HUDEP-2 (cell line): ENCODE results near the gene PACC1.

Experiments used
- DNase-seq, 76 experiments: peaks; one replicate each; lab custom pipeline; 2025; ENCODE audit not compliant: unreplicated experiment in 76 of 76; lab: John Stamatoyannopoulos, UW

Gene PACC1

DNA sequence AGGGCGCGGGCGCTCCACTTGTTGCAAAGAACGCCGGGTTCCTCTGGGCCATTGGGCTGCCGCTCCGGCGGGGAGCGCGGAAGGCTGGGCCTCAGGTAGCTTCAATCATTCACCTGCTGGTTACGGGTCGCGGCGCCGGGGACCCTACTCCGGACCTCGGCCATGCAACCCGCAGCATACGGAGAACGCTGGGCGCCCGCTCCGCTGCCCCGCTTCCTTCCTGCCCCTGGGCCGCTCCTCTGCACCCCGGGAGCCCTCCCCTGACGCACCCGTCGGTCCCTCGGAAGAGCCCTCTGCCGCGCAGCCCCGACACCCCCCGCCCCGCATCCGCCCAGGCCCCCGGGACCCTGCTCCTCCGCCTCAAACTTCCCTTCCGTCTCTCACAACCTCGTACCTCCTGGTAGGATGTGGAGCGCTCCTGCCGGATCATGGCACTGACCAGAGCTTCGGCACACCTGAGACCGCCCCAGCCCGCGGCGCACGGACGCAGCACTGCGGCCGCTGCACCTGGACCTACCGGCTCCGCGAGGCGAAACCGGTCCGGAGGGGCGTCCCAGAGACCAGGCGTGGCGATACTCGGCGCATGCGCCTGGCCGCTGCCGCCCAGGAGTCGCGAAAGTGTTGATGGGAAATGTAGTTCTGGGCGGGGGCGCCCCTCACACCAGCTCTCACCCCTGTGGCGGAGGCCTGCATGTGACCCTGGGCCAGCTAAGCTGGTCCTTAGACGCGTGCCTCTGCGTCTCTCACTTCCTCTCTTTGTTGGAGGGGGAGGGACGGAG lies at the start of gene PACC1:
Gene PACC1, minus strand, starts transcription at position 559 of the 779 bp plus-strand sequence. Its CDS starts 129 bp downstream, at position 430.
- peak in 75 of 76 experiments; percentile 37 to 93 (median 80) for DNase-seq

DNA sequence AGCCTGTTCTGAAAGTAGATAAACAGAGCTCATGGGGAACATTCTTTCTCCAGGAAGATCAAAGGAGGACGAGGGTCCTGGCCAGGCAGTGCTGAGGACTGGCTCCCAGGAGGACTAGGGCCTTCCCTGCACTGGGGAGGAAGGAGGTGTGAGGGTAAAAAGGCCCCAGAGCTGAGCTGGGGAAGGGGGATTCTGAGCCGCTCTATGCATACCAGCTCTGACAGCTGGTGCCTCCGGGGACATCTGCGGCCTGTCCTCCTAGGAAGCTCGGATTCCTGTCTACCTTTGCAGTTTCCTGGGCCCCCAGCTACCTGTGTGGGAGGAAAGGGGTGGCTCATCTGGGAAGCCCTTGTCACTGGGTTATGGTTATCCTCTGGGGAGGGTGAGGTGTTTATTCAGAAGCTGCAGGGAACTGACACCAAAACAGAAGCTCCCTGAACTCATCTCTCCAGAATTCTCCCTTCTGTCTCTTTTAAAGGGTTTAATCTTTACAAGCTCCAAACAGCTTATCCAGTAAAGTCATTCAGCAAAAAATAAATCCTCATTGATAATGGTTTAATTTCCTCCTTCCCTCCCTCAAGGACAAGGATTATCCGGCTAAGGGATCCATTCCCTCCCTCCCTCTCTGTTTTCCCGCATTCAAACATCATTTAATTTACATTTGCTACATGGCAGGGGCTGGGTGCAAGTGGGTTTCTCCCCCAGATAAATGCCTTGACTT lies 49.0 kb upstream of the PACC1 start:
- no peak for DNase-seq

DNA sequence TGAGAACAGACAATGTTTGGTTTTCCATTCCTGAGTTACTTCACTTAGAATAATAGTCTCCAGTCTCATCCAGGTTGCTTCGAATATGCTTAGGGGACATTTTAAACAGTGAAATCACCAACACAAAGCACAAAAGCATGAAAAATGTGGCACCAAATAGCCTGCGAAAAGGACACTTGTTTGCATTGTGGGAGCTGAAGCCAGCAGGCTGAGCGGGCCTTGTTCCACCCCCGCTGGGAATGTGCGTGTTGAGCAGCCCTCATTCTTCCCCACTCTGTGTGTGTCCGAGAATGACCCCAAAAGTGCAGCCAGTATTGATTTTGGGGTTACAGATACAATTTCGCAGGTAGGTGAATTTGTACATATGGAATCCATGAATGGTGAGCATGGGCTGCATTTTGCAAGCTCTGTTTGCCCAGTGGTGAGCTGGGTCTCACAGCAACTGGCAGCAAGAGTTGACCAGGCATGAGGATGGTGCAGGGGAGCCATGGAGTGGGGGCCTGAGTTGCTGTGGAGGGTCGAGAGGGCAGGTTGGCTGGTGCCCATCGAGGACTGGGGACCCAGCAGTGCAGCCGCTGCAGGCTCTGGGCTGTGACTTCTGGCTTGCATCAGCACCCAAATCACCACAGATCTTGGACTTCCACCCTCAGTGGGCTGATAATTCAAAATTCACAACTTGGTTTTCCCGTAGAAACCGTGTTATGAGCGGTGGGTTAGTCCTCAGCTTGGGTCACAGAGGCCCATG lies 47.4 kb upstream of the PACC1 start:
- no peak for DNase-seq

DNA sequence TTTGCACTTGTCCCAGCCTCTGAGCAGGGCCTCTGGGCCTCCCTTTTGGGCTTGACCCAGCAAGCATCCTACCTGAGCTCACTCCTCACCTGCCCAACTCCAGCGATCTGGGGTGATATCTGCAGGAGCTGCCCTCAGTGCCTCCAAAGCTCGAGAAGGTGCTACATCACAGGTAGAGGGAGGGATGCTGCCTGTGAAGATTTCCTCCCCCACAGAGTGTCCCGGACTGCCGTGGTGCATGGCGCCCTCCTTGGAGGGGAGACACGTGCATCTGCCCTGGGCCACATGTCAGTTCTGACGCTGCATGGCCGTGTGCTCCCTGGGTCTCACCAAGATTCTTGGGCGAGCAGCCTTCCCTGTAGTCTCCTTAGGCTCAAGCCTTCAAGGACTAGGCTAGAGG lies 45.7 kb upstream of the PACC1 start:
- DNase-seq, result no peak

DNA sequence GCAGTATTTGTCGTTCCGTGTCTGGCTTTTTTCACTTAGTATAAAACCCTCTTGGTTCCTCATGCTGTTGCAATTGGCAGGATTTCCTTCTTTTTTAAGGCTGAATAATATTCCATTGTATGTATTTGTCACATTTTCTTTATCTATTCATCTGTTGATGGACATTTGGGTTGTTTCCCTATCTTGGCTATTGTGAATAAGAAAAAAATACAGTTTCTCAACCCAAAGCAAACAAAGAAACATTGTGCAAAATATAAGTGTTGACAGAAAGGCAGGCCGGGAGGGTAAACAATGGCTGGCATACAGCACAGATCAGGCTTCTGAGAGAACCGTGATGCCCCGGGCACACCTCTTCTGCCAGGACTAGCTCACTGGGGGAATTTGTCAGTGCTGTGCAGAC lies 45.0 kb upstream of the PACC1 start:
- DNase-seq, result no peak

DNA sequence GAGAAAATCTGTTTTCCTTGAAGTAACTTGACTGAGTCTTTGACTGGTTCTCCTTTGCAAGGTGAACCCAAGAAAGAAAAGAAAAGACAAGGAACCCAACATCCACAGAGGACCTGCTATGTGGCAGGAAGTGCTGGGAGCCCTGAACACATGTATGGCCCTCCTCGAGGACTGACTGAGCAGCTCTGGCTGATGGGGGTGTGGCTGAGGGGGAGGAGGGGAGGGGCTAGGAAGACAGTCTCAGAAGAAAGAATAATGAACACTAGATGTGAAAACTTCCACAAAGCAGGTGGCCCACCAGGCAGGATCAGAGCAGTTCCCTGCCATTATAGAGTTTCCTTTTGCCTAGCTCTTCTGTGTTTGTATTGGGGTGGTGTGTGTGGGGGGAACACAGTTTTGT lies 44.1 kb upstream of the PACC1 start:
- DNase-seq, result peak in 5 of 76 experiments; percentile 9 to 20 (median 14)

DNA sequence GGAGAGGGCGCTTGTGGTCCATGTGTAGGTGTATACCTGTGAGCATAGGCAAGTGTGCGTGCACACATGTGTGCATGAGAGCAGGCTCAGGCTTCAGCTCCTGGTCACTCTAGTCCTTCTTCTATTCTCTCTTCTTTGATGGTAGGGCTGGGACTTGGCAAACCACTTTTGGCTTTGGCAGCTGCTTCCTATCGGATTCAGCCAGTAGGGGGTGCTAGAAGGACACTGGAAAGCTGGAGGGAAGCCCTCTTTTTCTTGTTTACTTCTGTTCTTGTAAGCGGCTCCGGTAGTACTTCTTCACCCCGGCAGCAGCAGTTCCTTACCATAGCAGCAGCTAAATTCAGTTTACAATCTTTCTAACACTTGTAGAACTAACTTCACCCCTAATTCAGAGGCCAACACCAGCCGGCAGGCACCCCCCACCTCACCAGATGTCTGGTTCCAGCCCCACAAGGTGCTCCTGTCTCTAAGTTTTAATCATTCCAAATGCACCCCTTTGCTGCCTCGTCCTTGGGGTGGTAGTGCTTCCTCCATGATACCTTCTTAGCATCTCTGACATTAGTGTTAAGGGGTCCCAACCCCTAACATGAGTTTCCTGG lies 43.2 kb upstream of the PACC1 start:
- DNase-seq, result peak in 48 of 76 experiments; percentile 3 to 77 (median 28)

DNA sequence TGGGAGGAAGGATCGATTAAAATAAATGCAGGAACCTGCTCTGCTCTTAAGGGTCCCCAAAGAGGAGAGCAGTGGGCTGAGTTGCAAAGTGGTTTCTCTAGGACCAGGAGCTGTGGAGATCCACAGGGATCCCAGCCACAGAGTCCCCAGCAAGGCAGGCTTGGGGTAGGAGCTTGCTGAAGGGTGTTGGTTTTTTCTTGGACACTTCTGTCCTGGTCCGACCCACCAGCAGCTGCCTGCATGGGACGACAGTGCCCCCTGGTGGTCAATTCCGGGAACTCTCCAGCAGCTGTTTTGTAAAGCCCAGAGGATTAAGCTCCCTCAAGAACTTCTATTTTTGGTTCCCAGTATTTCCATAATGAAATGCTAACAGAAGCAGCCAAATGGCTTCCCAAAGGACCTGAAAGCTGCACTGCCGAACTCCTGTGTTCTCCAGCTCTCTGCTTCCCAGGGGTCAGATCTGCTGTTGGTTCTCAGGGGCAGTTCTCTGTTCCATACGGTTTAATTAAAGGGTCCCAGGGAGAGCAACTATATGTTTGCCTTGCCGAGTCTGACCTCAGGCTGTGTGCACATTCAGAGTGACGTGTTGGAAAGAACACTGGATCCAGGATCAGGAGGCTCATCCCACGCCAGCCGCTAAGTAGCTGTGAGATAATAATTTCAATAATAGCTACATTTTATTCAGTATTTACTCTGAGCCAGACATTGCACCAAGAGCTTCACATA lies 41.3 kb upstream of the PACC1 start:
- DNase-seq, result peak in 68 of 76 experiments; percentile 10 to 84 (median 62)

DNA sequence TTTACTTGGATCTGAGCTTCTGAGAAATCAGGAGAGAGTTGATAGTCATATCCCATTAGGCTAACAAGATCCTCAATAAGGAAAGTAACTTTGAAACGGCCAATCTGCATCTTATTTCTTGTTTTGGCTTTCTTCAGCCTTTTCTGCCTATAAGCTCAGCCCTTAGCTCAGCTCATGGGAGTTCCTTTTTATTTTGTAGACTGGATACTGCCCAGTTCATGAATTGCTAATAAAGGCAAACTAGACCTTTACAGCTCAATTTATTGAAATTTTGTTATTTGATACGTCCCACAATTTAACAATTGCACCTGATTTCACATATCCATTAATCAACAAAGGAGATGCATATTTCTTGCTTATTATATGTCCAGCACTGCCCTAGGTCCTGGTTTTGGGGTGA lies 40.7 kb upstream of the PACC1 start:
- no peak for DNase-seq

DNA sequence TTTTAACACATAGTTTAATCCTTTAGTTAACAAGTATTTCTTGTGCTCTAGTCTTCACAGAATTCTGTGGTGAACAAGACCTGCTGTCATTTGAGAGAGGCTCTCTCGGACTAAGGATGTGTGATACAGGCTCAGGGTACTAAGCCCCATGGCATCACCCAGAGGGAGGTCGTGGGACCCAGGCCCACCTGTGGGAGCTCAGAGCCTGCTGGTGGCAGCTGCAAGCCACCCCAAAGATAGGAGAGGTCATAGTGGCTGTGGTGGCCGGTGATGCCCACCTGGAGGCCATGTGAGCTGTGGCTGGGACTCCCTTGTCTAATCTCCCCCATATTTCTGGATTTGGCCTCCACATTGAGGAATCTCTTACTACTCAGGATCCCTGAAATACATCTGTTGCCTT lies 40.1 kb upstream of the PACC1 start:
- DNase-seq, result no peak

DNA sequence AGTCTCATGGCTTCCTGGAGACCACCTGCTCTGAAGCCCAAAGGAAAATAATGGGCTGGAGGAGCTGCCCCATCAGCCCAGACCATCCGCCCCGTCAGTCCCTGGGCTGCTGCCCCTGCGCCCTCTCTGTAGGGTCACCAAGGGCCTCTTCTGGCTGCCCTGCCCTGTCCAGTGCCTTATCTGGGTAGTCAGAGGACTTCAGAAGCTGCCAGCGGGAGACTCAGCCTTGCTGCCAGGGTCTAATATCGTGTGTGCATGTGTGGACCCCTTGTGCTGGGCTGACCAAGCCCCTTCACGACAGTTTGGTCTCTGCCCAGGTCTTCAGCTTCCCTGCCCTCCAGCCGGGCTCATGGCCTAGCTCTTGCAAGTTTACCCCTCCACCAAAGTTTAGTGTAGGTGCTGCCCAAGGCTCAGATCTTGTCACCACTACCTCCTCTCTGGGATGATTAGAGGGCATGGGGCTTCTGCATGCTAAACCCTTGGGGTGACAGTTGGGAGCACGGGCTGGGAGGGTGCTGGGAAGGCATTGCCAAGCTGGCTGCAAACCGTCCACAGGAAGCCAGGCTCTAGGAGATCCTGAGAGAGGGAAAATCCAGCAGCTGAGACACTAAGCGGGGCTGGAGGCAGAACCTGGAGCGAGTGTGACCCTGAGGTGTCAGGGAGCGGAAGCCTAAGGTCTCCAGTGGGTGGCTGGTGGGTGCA lies 38.6 kb upstream of the PACC1 start:
- DNase-seq, result no peak

DNA sequence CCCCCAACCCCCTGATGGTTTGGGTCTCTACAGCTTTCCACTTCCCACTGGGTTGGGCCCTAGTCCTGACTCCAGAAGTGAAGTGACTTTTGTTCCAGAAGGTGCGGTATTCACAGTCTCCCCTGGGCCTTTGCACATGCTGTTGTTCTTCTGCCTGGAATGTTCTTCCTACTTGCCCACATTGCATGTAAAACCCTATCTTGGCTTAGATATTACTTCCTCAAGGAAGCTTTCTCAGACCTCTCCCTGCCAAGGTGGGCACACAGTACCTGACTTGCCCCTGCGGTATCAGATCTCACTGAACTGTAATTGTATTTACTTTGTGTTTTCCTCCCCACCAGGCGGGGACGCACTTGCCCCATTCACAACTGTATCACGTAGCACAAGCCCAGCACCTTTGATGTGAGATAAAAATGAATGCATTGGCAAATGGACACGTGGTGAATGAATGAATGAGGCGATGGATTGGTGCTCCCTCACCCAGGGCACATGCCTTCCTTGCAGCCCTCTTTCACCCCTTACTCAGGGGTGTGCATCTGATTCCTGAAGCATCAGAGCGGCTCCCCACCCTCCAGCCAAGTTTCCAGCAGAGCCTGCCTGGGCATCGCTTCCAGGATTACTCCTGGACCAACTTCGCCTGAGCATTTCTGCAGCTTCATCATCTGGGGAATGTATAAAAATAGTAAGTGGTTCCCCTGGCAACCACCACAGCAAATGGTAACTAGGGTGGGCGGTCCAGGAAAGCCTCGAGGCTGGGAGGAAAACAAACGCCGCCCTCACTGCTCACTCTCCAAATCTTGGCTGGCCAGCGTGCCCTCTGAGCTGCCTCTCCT lies 37.9 kb upstream of the PACC1 start:
- no peak for DNase-seq

DNA sequence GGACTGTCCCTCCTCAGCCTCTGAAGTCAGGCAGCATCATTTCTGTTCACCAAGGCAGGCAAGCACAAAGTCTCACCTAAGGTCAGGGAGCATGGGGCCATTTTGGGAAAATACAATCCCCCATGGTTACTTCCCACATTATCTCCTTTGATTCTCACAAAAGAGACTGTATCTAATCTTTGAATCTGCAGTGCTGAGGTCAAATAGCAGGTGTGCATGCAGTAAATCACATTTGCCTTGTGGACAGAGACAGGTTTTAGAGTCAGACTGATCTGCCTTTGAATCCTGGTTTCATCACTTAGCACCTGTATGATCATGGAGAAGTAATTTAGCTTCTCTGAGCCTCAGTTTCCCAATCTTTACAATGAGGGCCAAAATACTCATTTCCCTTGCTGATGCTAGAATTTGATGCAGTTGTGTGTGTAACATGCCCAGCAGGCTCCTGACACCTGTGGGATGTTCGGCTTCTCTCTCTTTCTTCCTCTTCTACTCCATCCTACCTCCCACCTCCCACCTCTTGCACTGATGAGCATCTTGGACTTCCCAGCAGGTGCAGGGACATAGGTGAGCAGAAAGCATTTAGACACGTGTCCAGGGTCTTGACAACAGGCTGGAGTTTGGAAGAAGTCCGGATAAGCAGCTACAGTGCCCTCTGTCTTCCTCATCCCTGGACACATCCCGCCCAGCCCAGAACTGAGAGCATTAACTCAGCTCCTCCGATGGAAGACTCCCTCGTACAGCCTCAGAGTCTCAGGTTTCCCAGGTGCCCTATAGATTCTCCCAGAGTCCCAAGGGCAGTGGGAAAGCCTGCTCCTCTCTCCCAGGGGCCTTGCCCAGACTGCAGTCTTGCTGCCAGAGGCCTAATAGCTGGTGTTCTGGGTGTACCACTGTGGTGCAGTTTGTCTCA lies 37.0 kb upstream of the PACC1 start:
- DNase-seq, result no peak

DNA sequence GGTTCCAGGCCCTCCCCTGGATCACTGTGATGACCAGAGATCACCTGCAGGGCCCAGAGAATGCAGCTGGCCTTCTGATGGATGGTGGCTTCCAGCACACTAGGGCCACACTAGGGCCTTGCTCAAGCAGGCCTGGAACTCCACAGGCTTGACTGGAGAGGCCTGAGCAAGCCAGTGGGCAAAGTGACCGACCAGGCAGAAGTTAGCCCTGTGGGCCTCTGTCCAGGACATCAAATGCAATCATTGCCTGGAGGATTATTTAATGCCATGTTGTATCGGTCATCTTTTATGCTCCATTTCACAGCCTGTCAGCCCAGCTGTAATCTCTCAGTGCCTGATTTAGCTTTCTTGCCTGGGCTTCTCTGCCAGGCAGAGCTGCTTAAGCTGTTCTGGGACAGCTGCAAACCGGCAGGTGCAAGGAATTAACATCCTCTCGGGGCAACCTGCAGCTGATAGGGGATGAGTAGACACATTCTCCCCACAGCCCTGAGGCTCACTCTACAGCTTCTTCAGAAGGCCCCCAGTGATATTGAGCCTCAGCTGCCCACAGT lies 35.7 kb upstream of the PACC1 start:
- DNase-seq, result no peak

DNA sequence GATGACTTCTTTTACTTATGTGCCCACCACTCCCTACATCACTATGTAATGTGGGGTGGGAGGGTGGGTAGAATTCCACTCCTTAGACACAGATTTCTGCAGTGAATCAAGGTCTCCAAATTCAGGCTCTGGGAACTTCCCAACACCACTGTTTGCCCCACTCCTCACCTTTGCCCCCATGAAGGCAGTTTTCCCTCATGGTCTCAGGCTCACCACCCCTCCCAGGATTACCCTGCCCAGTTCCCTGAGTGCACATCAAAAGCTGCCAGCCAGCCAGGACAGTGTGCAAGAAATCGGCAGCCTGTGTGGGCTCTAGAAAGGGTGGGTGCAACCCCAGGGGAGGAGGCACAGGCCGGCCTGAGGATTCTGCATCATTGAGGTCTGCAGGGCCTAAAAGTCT lies 32.8 kb upstream of the PACC1 start:
- no peak for DNase-seq

DNA sequence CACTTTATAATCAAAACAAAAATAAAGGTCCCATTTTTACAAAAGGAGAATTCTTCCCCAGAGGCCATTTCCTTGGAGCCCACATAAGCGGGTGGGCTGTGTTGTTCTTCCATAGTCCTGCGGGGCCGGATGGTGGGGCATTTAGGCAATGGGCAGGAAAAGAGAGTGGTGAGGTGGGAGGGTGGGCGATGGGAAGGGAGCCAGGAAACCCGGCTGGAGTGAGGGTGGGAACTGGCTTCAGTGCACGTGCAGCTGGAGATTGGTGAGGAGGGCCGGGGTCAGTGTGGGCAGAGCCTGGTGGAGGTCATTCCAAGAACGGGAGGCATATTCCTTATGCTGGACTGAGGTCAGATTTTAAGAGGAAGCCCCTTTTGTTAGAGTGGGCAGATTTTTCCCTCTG lies 31.6 kb upstream of the PACC1 start:
- DNase-seq, result no peak

DNA sequence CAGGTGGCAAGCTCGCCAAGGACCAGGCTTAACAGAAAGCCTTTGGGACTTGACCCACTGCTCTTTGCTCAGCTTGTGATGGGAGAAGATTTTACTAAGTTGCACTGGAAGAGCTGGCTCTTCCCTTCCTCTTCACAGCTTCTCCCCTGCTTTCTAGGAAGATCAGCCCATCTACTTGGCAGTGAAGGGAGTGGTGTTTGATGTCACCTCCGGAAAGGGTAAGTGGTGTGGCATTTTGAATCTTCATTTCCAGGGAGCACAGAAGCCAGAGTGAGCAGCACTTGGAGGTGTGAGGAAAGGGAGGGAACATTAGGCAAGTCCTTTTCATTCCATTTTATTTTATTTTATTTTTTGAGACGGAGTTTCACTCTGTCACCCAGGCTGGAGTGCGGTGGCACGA lies 27.7 kb upstream of the PACC1 start:
- no peak for DNase-seq

DNA sequence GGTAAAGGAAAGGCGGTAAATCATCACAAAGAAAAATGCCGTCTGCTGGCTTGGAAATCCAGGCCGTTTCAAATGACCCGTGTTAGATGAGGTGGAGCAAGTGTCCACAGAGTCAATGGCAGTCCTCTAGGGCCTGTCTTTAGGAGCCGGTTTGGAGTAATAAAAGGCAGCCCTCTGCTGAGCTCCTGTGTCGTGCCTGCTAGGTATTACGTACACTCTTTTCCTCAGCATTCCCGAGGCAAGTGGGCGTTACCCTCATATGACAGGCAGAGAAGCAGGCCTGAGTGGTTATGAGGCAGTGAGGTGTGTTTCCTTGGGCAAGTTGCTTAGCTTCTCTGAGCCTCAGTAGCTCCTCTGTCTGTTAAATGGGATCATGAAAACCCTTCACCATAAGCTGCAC lies 25.7 kb upstream of the PACC1 start:
- no peak for DNase-seq
